ENCODE data around the gene PTPRD. TPM values are rescaled to one million over a fixed set of nuclear protein-coding genes. Genes with fewer than 3 reads are reported as not detected.
A peak's percentile ranks its signal among the peaks of the same experiment; 100 is the strongest.

Gene PTPRD
- total RNA-seq, 1 donor from 2014 or later, result 109 TPM

- H3K36me3 Mint-ChIP-seq, result no peaks in the 10 kb centered on the region
- H3K4me1 Mint-ChIP-seq, result no peaks in the 10 kb centered on the region
- no peak overlapping the region for H3K4me3 Mint-ChIP-seq
- H3K27ac Mint-ChIP-seq, result no peak overlapping the region
- no peak for TF ChIP-seq CTCF (IDR thresholded peaks at IDR 0.05; ENCODE audit: unreplicated experiment)
- H3K9me3 Mint-ChIP-seq, result peaks cover 15% of the 10 kb centered on the region
- DNase-seq (ENCODE audit: low spot score in 2 of 2, unreplicated experiment in 2 of 2), result no peak
- no peaks in the 10 kb centered on the region for H3K27me3 Mint-ChIP-seq (ENCODE audit: low read depth)
These were observed 1709.7 kb downstream of the PTPRD start for GRCh38 chr9:8903077-8903476.

DNA sequence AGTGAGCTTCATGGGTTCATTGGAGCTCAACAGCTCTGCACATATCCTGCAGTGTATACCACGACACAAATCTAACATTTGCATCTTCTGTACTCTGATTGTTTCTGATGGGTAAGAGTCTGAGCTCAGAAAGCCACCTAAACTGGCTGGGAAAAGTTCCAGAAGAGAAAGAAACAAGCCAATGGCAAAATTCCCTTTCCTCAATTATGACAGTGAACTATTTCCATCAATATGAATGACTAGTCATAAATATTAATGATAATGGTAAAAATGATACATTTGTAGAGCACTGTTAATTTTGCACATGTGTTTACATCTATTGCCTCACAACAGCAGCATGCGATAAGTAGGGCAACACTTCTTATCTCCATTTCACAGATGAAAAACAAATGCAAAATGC lies 1711.7 kb downstream of the PTPRD start:
- DNase-seq (ENCODE audit: low spot score in 2 of 2, unreplicated experiment in 2 of 2), result no peak
- no peak for TF ChIP-seq CTCF (IDR thresholded peaks at IDR 0.05; ENCODE audit: unreplicated experiment)
- no peak overlapping the region for H3K27ac Mint-ChIP-seq
- H3K9me3 Mint-ChIP-seq, result no peaks in the 10 kb centered on the region
- no peaks in the 10 kb centered on the region for H3K36me3 Mint-ChIP-seq
- no peak overlapping the region for H3K4me3 Mint-ChIP-seq
- H3K27me3 Mint-ChIP-seq (ENCODE audit: low read depth), result peaks cover 2% of the 10 kb centered on the region
- no peaks in the 10 kb centered on the region for H3K4me1 Mint-ChIP-seq

GRCh38 chr9:8899511-8899910 lies 1713.3 kb downstream of the PTPRD start:
- no peak overlapping the region for H3K4me3 Mint-ChIP-seq
- H3K27ac Mint-ChIP-seq, result no peak overlapping the region

DNA sequence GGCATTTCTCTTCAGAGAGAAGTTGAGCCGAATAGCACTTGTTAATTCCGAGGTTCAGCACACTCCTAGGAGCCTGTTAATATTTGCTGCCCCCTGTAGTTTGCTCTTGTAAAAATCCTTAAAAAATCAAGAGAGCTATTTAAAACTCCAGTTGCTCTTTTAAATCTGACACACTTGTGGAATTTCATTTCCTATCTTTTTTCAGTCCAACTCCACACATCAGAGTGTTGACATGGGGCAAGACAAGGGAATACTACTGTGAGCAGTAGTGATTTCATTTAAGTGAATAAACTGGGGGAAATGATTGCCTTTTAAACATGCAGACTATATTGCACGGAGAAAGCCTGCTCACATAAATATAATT lies 1717.0 kb downstream of the PTPRD start:
- Mint-ChIP-seq H3K4me1 (peaks cover 15% of the 10 kb centered on the region), H3K4me3 (peak overlapping the region; percentile 9), H3K27ac (no peak overlapping the region), H3K27me3 (ENCODE audit: low read depth) (peaks cover 2% of the 10 kb centered on the region), H3K9me3 (no peaks in the 10 kb centered on the region), H3K36me3 (no peaks in the 10 kb centered on the region)
- no peak for DNase-seq (ENCODE audit: low spot score in 2 of 2, unreplicated experiment in 2 of 2)
- peak; percentile 61 for TF ChIP-seq CTCF (IDR thresholded peaks at IDR 0.05; ENCODE audit: unreplicated experiment)

More at GRCh38 chr9:8899511-8899910, 1713.3 kb downstream of the PTPRD start:
- Mint-ChIP-seq H3K36me3 (no peaks in the 10 kb centered on the region), H3K4me1 (peaks cover 14% of the 10 kb centered on the region), H3K27me3 (ENCODE audit: low read depth) (peaks cover 2% of the 10 kb centered on the region), H3K9me3 (no peaks in the 10 kb centered on the region)
- DNase-seq (ENCODE audit: low spot score in 2 of 2, unreplicated experiment in 2 of 2), result no peak
- TF ChIP-seq CTCF (IDR thresholded peaks at IDR 0.05; ENCODE audit: unreplicated experiment), result no peak

GRCh38 chr9:8895106-8895860 lies 1717.5 kb downstream of the PTPRD start:
- H3K27me3 Mint-ChIP-seq (ENCODE audit: low read depth), result peaks cover 2% of the 10 kb centered on the region
- peak overlapping the region; percentile 14 for H3K27ac Mint-ChIP-seq
- DNase-seq (ENCODE audit: low spot score in 2 of 2, unreplicated experiment in 2 of 2), result no peak
- peak overlapping the region; percentile 9 for H3K4me3 Mint-ChIP-seq
- TF ChIP-seq CTCF (IDR thresholded peaks at IDR 0.05; ENCODE audit: unreplicated experiment), result no peak
- no peaks in the 10 kb centered on the region for H3K9me3 Mint-ChIP-seq
- H3K36me3 Mint-ChIP-seq, result no peaks in the 10 kb centered on the region
- peaks cover 15% of the 10 kb centered on the region for H3K4me1 Mint-ChIP-seq

Data from mesothelial cell of epicardium (in vitro differentiated cells).